Measurements from ENCODE around the gene ST6GALNAC3.
"Not testable (repeated sequence)": the region's sequence is repeated elsewhere in the genome, so short reads cannot be mapped to it uniquely, and the experiment has no call there.

Gene ST6GALNAC3

DNA sequence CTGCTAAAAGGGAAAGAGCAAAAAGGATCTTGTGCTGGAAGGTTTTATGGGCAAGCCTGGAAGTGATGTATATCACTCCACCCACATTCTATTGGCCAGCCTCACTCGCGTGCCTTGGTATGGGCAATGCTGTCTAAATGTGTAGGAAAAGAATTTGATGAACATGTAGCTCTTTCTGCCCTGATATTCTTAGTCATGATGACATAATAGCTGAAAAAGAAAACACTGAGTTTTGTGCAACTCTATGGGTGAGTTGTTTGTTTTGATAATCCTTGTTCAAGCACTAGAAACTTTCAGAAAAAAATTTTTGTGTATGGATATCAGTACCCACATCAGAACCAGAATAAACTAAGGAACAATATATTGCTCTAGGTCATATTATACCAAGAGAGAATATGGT lies 561.2 kb downstream of the ST6GALNAC3 start:
- DNase-seq (ENCODE audit: low read depth in 2 of 2), result no peak

DNA sequence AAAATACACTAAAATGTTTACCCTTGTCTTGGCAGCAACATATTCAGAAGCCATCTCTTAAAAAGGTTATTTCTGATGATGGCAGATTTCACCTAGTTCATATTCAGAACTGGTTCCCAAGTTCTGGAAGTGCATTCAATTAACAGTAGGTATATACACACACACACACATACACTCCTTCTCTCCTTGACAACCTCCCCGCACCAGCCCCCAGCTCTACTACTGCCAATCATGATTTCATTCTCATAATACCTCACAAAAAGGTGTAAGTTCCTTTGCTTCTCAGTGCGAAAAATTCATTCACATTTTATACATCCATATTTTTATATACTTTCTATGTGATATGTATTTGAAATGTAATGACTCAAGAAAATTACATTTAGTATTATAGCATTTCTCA lies 564.6 kb downstream of the ST6GALNAC3 start:
- DNase-seq (ENCODE audit: low read depth in 2 of 2), result no peak

DNA sequence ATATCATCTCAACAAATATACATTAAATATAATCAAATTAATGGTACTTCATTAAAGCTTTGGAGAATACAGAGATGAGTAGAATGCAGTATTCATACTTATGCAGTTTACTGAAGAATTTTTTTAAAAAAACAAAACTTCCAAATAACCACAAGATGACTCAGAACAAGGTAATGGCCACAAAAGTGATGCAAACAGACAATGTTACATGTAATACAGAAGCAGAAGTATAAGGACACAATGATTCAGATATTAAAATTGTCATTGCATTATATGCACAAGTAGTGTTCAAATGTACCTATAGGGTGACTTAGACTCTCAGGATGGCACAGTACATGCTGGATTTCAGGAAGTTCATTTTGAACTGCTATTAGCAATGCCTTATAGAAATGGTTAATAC lies 565.5 kb downstream of the ST6GALNAC3 start:
- no peak for DNase-seq (ENCODE audit: low read depth in 2 of 2)

DNA sequence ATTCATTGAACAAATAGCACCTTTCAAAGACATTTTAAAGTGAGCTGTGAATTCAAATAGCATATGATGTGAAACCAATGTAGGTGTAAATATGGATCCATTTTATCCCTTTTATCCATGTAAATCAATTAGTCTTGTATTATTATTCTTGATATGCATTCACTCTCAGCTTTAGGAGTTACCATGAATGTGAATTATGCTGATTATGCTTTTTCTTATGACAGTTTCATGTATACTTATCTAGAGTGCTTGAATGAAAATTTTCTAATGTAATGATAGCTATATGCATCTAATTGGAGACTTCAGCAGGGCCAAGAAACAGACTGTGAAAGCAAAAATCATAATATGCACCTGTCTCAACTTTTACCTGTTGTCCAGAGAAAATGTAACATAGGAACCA lies 566.2 kb downstream of the ST6GALNAC3 start:
- DNase-seq (ENCODE audit: low read depth in 2 of 2), result no peak

DNA sequence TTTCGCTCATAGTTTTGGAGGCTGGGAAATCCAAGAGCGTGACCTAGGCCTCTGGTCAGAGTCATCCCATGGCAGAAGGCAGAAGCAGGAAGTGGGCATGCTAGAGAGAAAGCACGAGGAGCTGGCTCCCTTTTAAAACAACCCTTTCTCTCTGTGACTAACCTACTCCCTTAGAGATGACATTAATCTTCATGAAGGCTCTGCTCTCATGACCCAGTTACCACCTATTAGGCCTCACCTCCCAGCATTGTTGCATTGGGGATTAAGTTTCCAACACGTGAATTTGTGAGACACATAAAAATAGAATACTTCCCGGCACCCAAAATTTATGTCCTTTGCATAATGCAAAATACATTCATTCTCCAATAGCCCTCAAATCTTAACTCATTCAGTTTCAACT lies 569.6 kb downstream of the ST6GALNAC3 start:
- no peak for DNase-seq (ENCODE audit: low read depth in 2 of 2)

DNA sequence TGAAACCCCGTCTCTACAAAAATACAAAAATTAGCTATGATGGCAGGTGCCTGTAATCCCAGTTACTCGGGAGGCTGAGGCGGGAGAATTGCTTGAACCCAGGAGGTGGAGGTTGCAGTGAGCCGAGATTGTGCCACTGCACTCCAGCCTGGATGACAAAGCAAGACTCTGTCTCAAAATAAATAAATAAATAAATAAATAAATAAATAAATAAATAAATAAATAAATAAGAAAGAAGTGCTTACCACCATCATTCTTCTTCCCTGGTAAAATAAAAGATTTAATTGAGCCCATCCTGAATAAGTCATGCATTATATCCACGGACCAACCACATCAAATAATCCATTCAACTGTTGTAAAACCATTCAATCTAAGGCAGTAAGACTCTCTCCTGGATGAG lies 578.3 kb downstream of the ST6GALNAC3 start:
- DNase-seq (ENCODE audit: low read depth in 2 of 2), result not testable (repeated sequence)

DNA sequence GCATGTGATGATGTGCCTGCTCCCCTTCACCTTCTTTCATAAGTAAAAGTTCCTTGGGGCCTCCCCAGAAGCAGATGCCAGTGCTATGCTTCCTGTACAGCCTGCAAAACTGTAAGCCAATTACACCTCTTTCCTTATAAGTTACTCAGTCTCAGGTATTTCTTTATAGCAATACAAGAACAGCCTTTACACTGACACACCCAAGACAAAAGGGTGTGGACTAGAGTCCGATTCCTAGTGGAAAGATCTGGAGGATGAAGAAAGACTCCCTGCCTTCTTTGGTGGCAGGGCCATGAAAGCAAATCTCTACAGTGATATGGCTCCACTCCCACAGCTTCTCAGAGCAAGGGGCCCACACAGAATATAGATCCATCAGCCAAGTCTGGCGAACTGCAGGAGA lies 583.1 kb downstream of the ST6GALNAC3 start:
- no peak for DNase-seq (ENCODE audit: low read depth in 2 of 2)

DNA sequence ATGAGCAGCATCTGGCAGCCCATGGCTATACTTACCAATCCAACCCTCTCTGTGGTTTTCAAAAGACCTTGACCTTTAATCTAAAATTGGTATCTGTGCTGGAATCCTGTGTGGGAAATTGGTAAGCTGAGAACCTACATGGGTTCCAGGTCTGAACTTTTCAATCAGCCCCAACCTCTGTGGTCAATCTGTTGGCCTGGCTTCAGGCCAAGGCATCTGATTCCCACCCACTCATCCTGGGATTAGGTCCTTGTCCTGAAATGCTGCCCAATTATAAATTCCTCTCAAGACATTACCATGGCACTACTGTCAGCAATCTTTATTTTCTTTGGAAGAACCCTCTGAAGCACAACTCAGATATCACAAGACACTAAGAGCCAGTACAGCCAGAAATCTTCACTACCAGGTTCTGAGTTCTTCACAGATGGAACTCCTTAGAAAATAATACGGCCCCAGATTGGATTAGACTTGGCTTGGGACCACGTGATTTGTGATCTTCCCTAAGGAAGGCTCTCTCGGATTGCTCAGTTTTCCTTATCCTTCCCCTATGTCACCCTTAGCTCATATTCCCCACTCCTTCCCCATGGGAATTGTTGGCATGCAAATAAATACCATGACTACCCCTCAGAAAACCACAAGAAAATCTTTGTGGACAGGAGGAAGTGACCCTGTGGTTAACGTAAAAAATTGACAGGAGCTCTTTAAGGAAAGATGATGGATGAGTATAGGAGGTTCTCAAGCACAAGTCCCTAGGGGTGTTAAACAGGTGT lies 584.8 kb downstream of the ST6GALNAC3 start:
- no peak for DNase-seq (ENCODE audit: low read depth in 2 of 2)

DNA sequence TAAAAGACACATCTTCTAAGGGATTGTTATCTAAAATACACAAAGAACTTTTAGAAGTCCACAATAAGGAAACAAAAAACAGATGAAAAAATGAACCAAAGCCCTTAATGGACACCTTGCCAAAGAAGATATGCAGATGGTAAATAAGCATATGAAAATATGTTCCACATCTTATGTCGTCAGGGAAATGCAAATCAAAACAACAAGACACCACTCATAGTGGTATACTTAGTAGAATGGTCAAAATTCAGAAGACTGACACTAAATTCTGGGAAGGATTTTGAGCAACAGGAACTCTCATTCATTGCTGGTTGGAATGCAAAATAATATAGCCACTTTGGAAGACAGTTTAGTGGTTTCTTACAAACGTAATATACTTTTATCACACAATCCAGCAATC lies 587.0 kb downstream of the ST6GALNAC3 start:
- DNase-seq (ENCODE audit: low read depth in 2 of 2), result no peak

DNA sequence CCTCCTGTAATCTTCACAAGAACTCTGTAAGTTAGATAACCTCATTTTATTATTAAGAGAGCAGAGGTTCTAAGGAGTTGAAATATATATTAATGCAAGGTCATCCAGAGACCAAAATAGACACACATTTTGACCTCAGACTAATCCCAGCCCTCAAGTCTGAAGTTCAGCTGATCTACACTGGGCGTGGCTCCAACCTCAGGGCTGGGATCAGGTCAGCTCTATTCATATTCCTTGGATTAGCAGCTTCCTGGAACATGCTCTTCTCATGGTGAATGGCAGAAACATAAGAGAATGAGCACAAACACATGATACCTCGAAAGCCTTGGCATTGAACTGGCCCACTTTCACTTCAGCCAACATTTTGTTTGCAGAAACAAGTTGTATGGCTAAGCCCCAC lies 592.0 kb downstream of the ST6GALNAC3 start:
- no peak for DNase-seq (ENCODE audit: low read depth in 2 of 2)

DNA sequence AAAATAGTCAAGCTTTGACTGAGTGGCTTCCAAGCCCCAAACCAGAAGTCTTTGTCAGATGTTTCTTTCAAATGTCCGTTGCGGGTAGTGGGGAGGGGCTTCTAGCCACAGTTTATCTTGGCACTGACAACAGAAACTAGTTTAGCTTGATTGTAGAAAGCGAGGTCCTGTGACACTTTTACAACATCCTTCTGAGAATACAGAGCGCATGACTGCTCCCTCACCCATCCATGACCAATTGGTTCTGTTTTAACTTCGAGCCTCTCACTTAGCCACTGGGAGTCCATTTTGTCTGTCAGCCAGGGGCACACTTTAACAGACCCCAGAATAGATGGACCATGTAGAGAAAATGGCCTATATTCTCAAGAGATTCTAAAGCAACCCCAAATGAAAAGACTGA lies 593.5 kb downstream of the ST6GALNAC3 start:
- DNase-seq (ENCODE audit: low read depth in 2 of 2), result no peak

DNA sequence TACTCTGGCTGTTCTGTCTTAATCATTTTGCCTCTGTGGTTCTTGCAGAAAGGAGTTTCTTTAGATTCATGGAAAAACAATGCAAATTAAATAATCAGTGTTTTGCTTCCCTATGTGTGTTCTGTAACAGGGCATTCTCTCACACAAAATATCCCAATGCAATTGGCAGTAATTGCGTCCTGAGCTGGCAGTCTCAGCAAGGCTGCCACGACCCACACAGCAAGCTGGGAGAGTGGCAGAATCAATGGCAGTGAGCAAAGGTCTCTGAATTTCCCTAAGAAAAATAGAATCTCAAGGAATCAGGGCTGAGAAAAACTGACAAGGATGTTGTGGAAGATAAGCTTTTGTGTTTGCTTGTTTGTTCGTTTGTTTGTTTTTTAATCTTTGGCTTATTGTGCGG lies 594.6 kb downstream of the ST6GALNAC3 start:
- no peak for DNase-seq (ENCODE audit: low read depth in 2 of 2)

DNA sequence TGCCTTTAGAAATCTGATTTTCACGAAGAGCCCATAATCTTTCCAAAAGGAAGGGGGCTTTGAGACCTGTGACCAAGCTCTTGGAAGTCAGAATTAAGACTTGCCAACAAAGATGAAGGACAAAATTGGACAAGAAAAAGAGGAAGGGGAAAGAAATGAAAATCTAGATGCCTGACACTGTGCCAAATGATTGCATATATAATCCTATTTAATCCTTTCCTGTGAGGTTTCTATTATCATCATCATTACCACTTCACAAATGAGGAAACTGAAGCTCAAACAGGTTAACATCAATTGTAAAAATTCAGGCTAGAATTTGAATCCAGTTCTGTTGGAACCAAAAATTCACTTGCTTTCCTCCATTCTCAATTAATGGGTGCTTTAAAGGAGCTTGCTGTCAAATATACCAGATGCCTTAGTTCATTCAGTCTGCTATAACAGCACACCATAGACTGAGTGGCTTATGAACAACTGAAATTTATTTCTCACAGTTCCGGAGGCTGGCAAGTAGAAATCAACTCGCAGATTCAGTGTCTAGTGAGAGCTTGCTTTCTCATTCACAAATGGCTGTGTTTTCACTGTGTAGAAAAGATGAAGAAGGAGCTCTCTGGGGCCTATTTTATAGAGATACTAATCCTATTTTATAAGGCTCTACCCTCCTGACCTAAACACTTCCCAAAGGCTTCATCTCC lies 595.2 kb downstream of the ST6GALNAC3 start:
- DNase-seq (ENCODE audit: low read depth in 2 of 2), result no peak

DNA sequence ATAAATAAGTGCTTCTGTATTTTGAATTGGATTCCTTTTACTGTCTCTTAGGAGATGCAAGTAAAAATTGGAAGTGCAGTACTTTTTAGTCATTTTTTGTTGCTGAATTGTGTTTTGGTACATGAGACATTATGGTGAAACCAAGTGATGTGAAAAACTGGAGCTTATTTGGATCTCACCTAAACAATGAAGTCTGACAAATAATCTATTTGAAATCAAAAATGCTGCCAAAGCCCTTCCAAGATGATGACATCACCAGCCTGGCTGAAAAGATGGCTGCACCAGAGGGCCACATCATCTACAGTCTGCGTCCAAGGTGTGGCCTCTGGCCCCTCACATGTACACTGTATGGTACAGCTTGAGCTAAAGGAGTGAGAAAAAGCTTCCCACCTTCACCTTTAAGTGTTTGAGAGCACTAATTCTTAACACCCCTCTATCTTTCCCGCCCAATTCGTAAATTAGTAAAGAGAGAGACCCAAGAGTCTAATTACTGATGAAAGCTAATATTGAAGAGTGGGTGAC lies 600.2 kb downstream of the ST6GALNAC3 start:
- DNase-seq (ENCODE audit: low read depth in 2 of 2), result no peak

DNA sequence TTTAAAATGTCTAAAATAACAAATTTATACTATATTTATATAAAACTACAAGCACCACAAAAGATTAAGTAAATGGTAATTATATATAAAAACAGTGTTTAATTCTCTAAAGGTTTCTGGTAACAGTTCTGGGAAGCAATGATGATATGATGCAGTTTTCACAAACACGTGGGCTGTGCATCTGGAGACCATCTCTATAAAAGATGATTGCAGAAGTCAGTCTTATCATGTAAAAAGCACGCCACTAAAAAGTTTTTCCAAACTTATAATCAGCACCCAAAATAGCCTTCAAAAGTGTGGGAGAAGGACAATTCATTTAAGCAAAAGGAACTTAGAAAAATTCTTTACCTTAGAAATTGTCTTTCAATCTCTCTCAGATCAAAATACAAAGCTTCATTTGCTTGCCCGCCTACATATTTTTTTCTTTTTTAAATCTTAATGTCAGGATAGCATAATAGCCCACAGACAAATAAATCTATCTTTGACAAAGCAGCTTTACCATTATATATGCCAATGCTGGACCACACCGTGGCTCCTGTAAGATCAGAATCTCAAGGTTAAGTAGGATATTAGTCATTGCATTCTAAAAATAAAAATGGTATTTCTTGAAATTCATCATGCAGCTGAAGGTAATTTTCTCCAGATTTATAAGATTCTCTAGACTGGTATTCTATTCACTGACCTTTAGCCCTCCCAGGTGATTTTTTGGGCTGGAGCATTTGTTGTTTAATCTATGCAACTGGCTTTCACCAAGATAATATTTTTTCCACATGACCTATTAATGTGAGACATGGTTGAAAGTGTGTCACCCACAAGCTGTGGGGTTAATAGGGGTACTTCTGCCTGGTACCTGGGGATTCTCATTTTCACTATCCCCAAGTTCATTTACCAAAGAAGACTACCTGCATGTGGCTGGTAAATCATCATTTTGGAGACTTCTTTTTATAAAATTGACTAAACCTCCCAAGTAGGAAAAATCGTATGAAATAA lies 603.2 kb downstream of the ST6GALNAC3 start:
- no peak for DNase-seq (ENCODE audit: low read depth in 2 of 2)

DNA sequence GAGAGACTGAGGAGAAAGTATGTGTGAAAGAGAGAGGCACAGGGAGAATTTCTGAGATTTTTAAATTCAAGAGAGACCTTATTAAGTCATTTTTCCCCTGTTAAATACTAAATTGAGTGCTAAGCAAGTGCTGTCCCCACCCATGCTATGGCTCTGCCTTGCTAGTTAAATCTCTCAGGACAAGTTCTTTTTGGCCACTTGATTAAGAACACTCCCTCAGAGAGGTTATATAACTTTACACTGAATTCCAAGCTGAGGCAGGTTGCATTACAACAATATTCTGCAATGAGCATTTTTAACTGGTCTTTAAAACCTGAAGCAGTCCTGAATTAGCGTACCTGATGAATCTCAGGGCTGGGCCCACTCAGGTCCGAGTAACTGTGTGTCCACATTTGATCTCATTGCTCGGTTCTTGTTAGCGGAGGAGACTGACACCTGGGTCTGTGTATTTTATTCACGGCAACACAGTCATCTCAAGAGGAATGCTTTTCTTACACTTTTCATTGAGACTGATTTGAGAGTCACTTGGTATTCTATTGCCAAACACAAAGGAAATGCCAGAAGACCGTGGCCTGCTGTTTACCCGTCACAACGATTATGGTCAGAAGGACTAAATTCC lies 605.1 kb downstream of the ST6GALNAC3 start:
- DNase-seq (ENCODE audit: low read depth in 2 of 2), result no peak

DNA sequence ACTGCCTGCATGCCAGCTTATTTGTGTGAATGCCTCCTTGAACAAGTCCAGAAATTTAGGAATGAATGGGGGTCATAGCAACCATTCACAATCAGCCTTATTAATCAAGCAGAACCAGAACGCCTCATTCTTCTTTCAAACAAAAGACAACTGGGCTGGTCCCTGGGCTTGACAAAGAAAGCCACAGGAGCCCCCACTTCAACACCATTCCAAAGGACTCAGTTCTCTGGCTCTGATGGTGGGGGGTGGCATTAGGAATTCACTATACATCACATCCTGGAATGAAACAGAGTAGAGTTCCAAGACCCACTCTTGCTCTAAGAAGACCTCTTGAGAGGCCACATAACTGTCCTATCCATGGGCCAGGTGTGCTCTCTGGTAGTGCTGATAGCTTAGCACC lies 606.1 kb downstream of the ST6GALNAC3 start:
- DNase-seq (ENCODE audit: low read depth in 2 of 2), result no peak

DNA sequence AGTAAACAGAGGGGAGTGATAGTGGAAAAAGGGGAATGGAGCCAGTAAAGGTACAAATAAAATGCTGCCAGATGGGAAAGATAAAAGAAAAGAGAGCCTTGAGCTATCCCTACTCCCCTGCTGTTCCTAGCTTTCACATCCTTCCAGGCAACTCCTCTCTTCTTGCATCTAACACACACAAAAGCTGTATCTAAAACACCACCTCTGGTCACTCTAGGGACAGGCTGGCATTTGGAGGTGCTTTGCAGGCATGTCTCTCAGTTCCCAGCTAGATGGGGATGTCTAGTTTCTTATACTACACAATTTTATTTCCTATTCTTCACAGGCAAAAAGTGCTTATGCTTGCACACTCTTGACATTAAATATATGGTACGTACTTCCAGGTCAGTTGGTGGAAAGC lies 607.6 kb downstream of the ST6GALNAC3 start:
- no peak for DNase-seq (ENCODE audit: low read depth in 2 of 2)
